Fibroblast of skin of right biceps (primary cell): ENCODE results near the gene CARD14.
A peak's percentile ranks its signal among the peaks of the same experiment; 100 is the strongest.
"Not testable (repeated sequence)": the region's sequence is repeated elsewhere in the genome, so short reads cannot be mapped to it uniquely, and the experiment has no call there.

Experiments used
- DNase-seq: peaks from one replicate; pipeline ENCODE4 v3.0.0-alpha.2; 2013

CARD14 gene

DNA sequence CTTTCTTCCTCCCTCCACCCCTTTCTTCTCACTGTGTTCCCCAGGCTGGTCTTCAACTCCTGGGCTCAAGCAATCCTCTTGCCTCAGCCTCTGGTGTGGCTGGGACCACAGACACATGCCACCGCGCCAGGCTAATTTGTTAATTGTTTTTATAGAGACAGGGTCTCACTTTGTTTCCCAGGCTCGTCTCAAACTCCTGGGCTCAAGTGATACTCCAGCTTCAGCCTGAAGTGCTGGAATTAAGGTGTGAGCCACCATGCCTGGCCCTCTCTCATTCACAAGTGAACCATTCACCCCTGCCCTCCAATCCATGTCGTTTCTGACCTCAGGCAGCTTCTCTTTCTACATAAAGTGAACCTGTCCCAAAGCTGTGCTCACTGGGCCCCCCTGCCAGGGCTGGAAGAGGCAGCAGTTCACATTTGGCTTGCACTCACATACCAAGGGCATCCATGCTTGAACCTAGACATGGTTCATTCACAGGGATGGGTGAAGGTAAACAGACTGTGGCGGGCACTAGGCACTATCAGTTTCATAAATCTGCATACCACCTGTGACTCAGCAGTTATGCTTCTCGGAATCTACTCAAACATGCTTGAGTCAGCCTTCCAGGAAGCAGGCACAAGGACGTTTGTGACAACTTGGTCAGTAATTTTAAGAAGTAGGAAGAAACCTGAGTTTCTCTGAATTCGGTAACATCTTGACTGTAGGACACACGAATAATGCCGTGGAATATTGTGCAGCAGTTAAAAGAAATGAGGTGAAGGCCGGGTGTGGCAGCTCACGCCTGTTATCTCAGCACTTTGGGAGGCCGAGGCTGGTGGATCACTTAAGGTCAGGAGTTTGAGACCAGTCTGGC lies 84.8 kb downstream of the CARD14 start:
- peak; percentile 96 for DNase-seq

DNA sequence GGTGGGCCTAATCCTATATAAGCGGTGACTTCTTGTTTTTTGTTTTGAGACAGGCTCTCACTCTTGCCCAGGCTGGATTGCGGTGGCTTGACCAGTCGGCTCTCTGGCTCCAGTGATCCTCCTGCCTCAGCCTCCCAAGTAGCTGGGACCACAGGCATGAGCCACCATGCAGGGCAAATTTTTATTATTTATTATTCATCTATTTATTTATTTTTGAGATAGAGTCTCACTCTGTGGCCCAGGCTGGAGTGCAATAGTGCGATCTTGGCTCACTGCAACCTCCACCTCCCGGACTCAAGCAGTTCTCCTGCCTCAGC lies 86.2 kb downstream of the CARD14 start:
- no peak for DNase-seq

DNA sequence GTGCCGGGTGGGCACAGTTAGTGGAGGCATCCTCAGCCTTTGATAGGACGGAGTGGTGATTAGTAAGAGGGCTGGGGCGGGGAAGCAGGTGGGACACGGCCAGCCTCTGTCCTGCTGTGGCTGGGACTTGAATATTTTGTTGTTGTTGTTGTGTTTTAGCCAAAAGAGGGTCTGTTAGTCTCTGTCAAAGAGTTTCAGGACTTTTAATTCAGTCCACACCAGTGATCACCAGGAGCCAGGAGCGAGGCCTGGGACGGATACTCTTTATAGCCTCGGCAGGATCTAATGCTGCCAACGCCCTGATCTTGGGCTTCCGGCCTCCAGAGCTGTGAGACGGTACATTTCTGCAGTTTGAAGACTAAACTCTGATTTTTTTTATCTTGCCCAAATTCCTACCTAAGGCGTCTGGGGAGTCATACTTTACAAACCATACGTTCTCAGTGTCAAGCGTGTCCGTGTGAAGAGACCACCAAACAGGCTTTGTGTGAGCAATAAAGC lies 87.9 kb downstream of the CARD14 start:
- no peak for DNase-seq

DNA sequence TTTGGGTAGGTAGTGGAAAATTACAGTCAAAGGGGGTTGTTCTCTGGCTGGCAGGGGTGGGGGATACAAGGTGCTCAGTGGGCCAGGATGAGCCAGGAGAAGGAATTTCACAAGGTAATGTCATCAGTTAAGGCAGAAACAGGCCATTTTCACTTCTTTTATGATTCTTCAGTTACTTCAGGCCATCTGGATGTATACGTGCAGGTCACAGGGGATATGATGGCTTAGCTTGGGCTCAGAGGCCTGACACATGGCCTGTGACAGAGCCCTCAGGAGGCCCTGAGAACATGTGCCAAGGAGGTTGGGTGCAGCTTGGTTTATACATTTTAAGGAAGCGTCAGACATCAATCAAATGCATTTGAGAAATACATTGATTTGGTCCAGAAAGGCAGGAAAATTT lies 88.5 kb downstream of the CARD14 start:
- not testable (repeated sequence) for DNase-seq
